ENCODE data around the gene DGKQ. TPM values are rescaled to one million over a fixed set of nuclear protein-coding genes. Genes with fewer than 3 reads are reported as not detected.

The DGKQ gene
- total and polyA plus RNA-seq, 2 donors (not counting 3 experiments of a cell fraction or from before 2014, with no cell fraction given): 15.8 to 20.2 TPM

- DNase-seq (ENCODE audit: low read depth, low spot score) (no peak), FAIRE-seq (no peak)
- Histone ChIP-seq H3K36me3 (ENCODE audit: control insufficient read depth in 2 of 2, extremely low read depth in 1 of 2, insufficient read depth in 2 of 2, low read length in 2 of 2) (peaks cover 4 to 9% of the 10 kb centered on the region in 2 experiments), H3K9me1 (replicated peaks; ENCODE audit: control insufficient read depth, extremely low read depth, insufficient read depth, low read length) (no peaks in the 10 kb centered on the region), H3K9ac (replicated peaks; ENCODE audit: extremely low read depth, insufficient read depth, low read length) (no peak overlapping the region), H3K4me1 (ENCODE audit: control insufficient read depth, extremely low read depth, insufficient read depth, low read length) (peaks cover 15% of the 10 kb centered on the region), H2AFZ (ENCODE audit: low read depth, low read length) (no peak overlapping the region), H3K4me3 (replicated peaks in 1 of 3; ENCODE audit: insufficient read depth in 1 of 3, low read depth in 1 of 3, low read length in 3 of 3) (no peak overlapping the region), H3K27ac (ENCODE audit: insufficient read depth, low read depth, low read length) (no peak overlapping the region), H3K4me2 (ENCODE audit: insufficient read depth, low read length) (no peak overlapping the region), H4K20me1 (replicated peaks; ENCODE audit: control insufficient read depth, extremely low read depth, insufficient read depth, low read length) (peaks cover 5% of the 10 kb centered on the region), H3K9me3 (replicated peaks; ENCODE audit: control insufficient read depth, insufficient read depth, low read length) (no peaks in the 10 kb centered on the region), H3K27me3 (ENCODE audit: control insufficient read depth in 2 of 2, insufficient read depth in 2 of 2, low read length in 2 of 2) (no peaks in the 10 kb centered on the region), H3K79me2 (ENCODE audit: control insufficient read depth, insufficient read depth, low read length) (peaks cover 36% of the 10 kb centered on the region)
- no peak for TF ChIP-seq MYC (IDR thresholded peaks at IDR 0.05; ENCODE audit: low read depth, low read length)
- no peak for TF ChIP-seq POLR2AphosphoS5 (IDR thresholded peaks at IDR 0.05; ENCODE audit: insufficient read depth, low read depth, low read length)
- TF ChIP-seq JUN (IDR thresholded peaks at IDR 0.05; ENCODE audit: borderline replicate concordance, insufficient read depth, insufficient read length, low read depth): no peak
- TF ChIP-seq MAX (IDR thresholded peaks at IDR 0.05; ENCODE audit: insufficient read depth, insufficient read length): no peak
- TF ChIP-seq EZH2 (IDR thresholded peaks at IDR 0.05; ENCODE audit: borderline replicate concordance, low read depth, low read length, severe bottlenecking): no peak
- POLR2A ChIA-PET: no interaction called here
- intact Hi-C loops (cut with micrococcal nuclease) (no loop called here), dilution Hi-C loops (cut with MboI; ENCODE audit: extremely low pct_ligation_motif_present, low sequenced_read_pairs) (no loop called here)
- no TSS peak for BruUV-seq (replicated peaks)
- CTCF ChIA-PET: no interaction called here
These were observed 60.7 kb downstream of the DGKQ start for GRCh38 chr4:912548-913279.

- Histone ChIP-seq H3K4me1 (ENCODE audit: control insufficient read depth, extremely low read depth, insufficient read depth, low read length) (peaks cover 17% of the 10 kb centered on the region), H3K9me1 (replicated peaks; ENCODE audit: control insufficient read depth, extremely low read depth, insufficient read depth, low read length) (no peaks in the 10 kb centered on the region), H3K4me2 (ENCODE audit: insufficient read depth, low read length) (no peak overlapping the region), H3K9me3 (replicated peaks; ENCODE audit: control insufficient read depth, insufficient read depth, low read length) (no peaks in the 10 kb centered on the region), H3K36me3 (ENCODE audit: control insufficient read depth in 2 of 2, extremely low read depth in 1 of 2, insufficient read depth in 2 of 2, low read length in 2 of 2) (peaks cover 4 to 9% of the 10 kb centered on the region in 2 experiments), H3K4me3 (replicated peaks in 1 of 3; ENCODE audit: insufficient read depth in 1 of 3, low read depth in 1 of 3, low read length in 3 of 3) (no peak overlapping the region), H3K27ac (ENCODE audit: insufficient read depth, low read depth, low read length) (no peak overlapping the region), H4K20me1 (replicated peaks; ENCODE audit: control insufficient read depth, extremely low read depth, insufficient read depth, low read length) (peaks cover 5% of the 10 kb centered on the region), H2AFZ (ENCODE audit: low read depth, low read length) (no peak overlapping the region), H3K27me3 (ENCODE audit: control insufficient read depth in 2 of 2, insufficient read depth in 2 of 2, low read length in 2 of 2) (no peaks in the 10 kb centered on the region), H3K9ac (replicated peaks; ENCODE audit: extremely low read depth, insufficient read depth, low read length) (no peak overlapping the region), H3K79me2 (ENCODE audit: control insufficient read depth, insufficient read depth, low read length) (peaks cover 31% of the 10 kb centered on the region)
- POLR2A ChIA-PET: no interaction called here
- no peak for FAIRE-seq
- CTCF ChIA-PET: interaction anchor here (1.5 kb wide), 1 partner anchor 20 kb away, joined by 3 read pairs; the partner anchor contains the start of genes GAK and TMEM175
- dilution Hi-C loops (cut with MboI; ENCODE audit: extremely low pct_ligation_motif_present, low sequenced_read_pairs) (no loop called here), intact Hi-C loops (cut with micrococcal nuclease) (no loop called here)
- TF ChIP-seq GATA2 (IDR thresholded peaks at IDR 0.05; ENCODE audit: insufficient read depth, insufficient read length, low read depth, low read length) (no peak), POLR2A (IDR thresholded peaks at IDR 0.05; ENCODE audit: low read depth, low read length) (no peak), JUN (IDR thresholded peaks at IDR 0.05; ENCODE audit: borderline replicate concordance, insufficient read depth, insufficient read length, low read depth) (no peak)
- TF ChIP-seq, protein P1, sequence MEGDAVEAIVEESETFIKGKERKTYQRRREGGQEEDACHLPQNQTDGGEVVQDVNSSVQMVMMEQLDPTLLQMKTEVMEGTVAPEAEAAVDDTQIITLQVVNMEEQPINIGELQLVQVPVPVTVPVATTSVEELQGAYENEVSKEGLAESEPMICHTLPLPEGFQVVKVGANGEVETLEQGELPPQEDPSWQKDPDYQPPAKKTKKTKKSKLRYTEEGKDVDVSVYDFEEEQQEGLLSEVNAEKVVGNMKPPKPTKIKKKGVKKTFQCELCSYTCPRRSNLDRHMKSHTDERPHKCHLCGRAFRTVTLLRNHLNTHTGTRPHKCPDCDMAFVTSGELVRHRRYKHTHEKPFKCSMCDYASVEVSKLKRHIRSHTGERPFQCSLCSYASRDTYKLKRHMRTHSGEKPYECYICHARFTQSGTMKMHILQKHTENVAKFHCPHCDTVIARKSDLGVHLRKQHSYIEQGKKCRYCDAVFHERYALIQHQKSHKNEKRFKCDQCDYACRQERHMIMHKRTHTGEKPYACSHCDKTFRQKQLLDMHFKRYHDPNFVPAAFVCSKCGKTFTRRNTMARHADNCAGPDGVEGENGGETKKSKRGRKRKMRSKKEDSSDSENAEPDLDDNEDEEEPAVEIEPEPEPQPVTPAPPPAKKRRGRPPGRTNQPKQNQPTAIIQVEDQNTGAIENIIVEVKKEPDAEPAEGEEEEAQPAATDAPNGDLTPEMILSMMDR (IDR thresholded peaks at IDR 0.05; ENCODE audit: extremely low read depth in 1 of 2, insufficient read depth in 1 of 2, low read depth in 1 of 2, low read length in 2 of 2): no peak
- no peak for DNase-seq (ENCODE audit: low read depth, low spot score)
- BruUV-seq (replicated peaks): no TSS peak
These were observed 61.4 kb downstream of the DGKQ start for GRCh38 chr4:911871-912490.

Measured in endothelial cell of umbilical vein (primary cell).